ENCODE data around the gene ZNF709.
"Not testable (repeated sequence)": the region's sequence is repeated elsewhere in the genome, so short reads cannot be mapped to it uniquely, and the experiment has no call there.

The ZNF709 gene

GRCh38 chr19:12450844-12451243, 33.8 kb downstream of the ZNF709 start:
- DNase-seq (ENCODE audit: low spot score), result no peak

GRCh38 chr19:12448808-12449207, 35.8 kb downstream of the ZNF709 start:
- no peak for DNase-seq (ENCODE audit: low spot score)

GRCh38 chr19:12440541-12441316, 43.9 kb downstream of the ZNF709 start, which contains the start of gene ZNF443:
TSS of gene ZNF443 (minus strand) at chr19:12441021. CDS start at chr19:12440914, 107 bp downstream.
- peak; percentile 78 for DNase-seq (ENCODE audit: low spot score)

GRCh38 chr19:12439686-12440540, 44.7 kb downstream of the ZNF709 start:
- not testable (repeated sequence) for DNase-seq (ENCODE audit: low spot score)

- DNase-seq (ENCODE audit: low spot score), result not testable (repeated sequence)
Observed at GRCh38 chr19:12430726-12431299, 53.8 kb downstream of the ZNF709 start.

- no peak for DNase-seq (ENCODE audit: low spot score)
Observed at GRCh38 chr19:12425888-12426274, 58.7 kb downstream of the ZNF709 start.

GRCh38 chr19:12425236-12425887, 59.3 kb downstream of the ZNF709 start:
- DNase-seq (ENCODE audit: low spot score), result no peak

- not testable (repeated sequence) for DNase-seq (ENCODE audit: low spot score)
Observed at GRCh38 chr19:12417273-12417672, 67.3 kb downstream of the ZNF709 start.

- DNase-seq (ENCODE audit: low spot score), result no peak
Observed at GRCh38 chr19:12411893-12412292, 72.7 kb downstream of the ZNF709 start.
